Rectal smooth muscle tissue (tissue), 1 donor: ENCODE measurements around the gene ASB3.
"Not testable (repeated sequence)": the region's sequence is repeated elsewhere in the genome, so short reads cannot be mapped to it uniquely, and the experiment has no call there.

ENCODE experiments used
- H3K27ac ChIP-seq: one replicate; pipeline ENCODE4 v1.7.0; 2013; ENCODE audit warnings: low read depth, low read length, inconsistent platforms
- H3K27me3 ChIP-seq: one replicate; pipeline ENCODE4 v1.7.0; 2013; ENCODE audit warnings: low read length; ENCODE audit not compliant: control insufficient read depth, insufficient read depth
- H3K36me3 ChIP-seq: one replicate; pipeline ENCODE4 v1.7.0; 2013; ENCODE audit warnings: low read length; ENCODE audit not compliant: control insufficient read depth, insufficient read depth
- H3K4me1 ChIP-seq: one replicate; pipeline ENCODE4 v1.7.0; 2013; ENCODE audit warnings: low read length; ENCODE audit not compliant: control insufficient read depth, insufficient read depth
- H3K4me3 ChIP-seq: one replicate; pipeline ENCODE4 v1.7.0; 2013; ENCODE audit warnings: low read length
- H3K9ac ChIP-seq: one replicate; pipeline ENCODE4 v1.7.0; 2013; ENCODE audit warnings: low read length

The ASB3 gene, protein sequence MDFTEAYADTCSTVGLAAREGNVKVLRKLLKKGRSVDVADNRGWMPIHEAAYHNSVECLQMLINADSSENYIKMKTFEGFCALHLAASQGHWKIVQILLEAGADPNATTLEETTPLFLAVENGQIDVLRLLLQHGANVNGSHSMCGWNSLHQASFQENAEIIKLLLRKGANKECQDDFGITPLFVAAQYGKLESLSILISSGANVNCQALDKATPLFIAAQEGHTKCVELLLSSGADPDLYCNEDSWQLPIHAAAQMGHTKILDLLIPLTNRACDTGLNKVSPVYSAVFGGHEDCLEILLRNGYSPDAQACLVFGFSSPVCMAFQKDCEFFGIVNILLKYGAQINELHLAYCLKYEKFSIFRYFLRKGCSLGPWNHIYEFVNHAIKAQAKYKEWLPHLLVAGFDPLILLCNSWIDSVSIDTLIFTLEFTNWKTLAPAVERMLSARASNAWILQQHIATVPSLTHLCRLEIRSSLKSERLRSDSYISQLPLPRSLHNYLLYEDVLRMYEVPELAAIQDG

DNA sequence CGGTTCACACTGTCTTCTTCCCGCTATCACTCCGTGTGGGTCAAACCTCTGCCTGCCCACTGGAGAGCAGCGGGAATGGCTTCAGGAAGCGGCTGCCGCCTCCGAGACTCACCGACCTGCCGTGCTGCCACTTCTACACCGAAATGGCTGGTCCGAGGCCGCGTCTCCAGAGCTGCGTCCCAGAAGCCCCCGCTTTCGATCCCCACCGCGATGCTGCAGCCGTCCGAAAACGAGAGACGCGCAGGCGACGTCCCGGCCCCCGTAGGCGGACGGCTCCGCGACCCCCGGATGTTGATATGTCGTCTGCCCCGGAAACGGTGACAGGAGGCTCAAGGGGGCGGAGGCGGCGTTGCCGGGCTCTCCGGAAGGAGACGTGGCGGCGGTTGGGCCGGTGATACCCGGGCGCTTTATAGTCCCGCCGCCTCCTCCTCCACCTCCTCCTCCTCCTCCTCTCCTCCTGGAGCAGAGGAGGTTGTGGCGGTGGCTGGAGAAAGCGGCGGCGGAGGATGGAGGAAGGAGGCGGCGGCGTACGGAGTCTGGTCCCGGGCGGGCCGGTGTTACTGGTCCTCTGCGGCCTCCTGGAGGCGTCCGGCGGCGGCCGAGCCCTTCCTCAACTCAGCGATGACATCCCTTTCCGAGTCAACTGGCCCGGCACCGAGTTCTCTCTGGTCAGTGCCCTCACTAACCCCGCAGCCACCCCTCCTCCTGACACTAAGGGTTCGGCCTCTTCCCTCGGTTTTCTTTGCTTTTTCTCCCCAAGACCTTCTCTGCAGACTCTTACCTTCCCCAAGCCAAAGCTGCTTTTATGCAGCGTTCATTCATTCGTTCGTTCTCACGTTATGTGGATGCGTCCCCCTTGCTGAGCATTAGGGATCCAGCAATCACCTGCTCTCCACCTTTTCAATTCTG is at the start of gene ASB3, which contains the start of gene ERLEC1:
Gene ASB3, minus strand, starts transcription at position 249 of the 909 bp plus-strand sequence. CDS start 21,381 bp downstream, outside the sequence.
Gene ERLEC1, plus strand, starts transcription at position 340 of the 909 bp plus-strand sequence. Its CDS starts 167 bp downstream, at position 507.
- H3K4me1 ChIP-seq, result peaks cover 17% of the 10 kb centered on the region
- no peaks in the 10 kb centered on the region for H3K27me3 ChIP-seq
- no peaks in the 10 kb centered on the region for H3K36me3 ChIP-seq
- peak within 1 kb of the TSS; percentile 75 for H3K27ac ChIP-seq
- H3K4me3 ChIP-seq, result peak within 1 kb of the TSS; percentile 94
- H3K9ac ChIP-seq, result peak within 1 kb of the TSS; percentile 63

DNA sequence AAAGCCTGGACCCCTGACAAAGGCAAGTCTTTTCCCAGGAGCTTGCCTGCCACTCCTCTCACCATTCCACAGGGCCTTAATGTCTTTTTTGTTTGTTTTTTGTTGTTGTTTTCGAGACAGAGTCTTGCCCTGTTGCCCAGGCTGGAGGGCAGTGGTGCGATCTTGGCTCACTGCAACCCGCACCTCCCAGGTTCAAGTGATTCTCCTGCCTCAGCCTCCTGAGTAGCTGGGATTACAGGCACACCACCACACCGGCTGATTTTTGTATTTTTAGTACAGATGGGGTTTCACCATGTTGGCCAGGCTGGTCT is 43.2 kb upstream of the ASB3 start:
- H3K36me3 ChIP-seq, H3K27ac ChIP-seq, H3K9ac ChIP-seq, H3K27me3 ChIP-seq, H3K4me3 ChIP-seq, H3K4me1 ChIP-seq: not testable (repeated sequence)

DNA sequence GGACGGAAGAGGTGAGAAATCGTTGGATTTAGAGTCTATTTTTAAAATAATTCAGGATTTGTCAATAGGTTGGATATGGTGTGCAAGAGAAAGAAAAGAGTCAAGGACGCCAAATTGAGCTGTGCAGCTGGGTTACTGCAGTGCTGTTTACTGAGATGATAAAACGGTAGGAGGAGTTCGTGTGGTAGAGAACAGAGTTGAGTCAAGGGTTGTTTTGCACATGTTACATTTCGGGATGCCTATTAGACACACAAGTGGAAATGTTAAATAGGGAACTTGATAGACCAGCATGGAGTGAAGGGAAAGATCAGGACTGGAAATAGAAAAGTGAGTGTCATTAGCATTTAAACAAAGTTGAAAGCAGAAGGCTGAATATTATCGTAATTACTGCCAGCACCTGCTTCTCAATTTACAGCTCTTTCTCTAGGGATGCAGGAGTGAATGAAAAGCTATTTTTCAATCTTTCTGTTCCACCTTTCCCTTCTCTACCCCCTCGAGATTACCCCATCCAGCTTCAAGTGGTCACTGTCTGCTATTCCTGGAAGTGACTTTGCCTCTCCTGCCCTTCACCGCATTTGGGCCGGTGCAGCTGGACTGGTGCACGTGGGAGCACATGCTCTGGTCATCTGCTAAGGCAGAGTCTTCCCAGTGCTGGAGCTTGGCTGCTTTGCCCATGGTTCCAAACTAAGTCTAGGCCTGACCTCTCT is 42.7 kb upstream of the ASB3 start:
- no peaks in the 10 kb centered on the region for H3K27me3 ChIP-seq
- H3K27ac ChIP-seq, result no peak overlapping the region
- H3K36me3 ChIP-seq, result no peaks in the 10 kb centered on the region
- no peak overlapping the region for H3K4me3 ChIP-seq
- no peaks in the 10 kb centered on the region for H3K4me1 ChIP-seq
- no peak overlapping the region for H3K9ac ChIP-seq

DNA sequence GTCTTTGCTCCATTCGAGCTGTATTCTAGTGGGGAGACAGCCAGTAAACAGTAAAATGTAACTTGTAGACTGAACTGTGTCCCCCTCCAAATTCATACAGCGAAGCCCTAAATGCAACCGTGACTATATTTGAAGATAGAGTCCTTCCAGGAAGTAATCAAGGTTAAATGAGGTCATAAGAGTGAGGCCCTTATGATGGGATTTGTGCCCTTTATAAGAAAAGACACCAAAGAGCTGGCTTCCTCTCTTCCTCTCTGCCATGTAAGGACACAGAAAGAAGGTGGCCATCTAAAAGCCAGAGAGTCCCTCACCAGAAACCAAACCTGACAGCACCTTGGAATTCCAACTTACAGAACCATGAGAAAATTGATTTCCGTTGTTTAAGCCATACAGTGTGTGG is 41.6 kb upstream of the ASB3 start:
- no peaks in the 10 kb centered on the region for H3K4me1 ChIP-seq
- no peak overlapping the region for H3K4me3 ChIP-seq
- no peak overlapping the region for H3K9ac ChIP-seq
- H3K27ac ChIP-seq, result no peak overlapping the region
- H3K27me3 ChIP-seq, result no peaks in the 10 kb centered on the region
- H3K36me3 ChIP-seq, result no peaks in the 10 kb centered on the region

DNA sequence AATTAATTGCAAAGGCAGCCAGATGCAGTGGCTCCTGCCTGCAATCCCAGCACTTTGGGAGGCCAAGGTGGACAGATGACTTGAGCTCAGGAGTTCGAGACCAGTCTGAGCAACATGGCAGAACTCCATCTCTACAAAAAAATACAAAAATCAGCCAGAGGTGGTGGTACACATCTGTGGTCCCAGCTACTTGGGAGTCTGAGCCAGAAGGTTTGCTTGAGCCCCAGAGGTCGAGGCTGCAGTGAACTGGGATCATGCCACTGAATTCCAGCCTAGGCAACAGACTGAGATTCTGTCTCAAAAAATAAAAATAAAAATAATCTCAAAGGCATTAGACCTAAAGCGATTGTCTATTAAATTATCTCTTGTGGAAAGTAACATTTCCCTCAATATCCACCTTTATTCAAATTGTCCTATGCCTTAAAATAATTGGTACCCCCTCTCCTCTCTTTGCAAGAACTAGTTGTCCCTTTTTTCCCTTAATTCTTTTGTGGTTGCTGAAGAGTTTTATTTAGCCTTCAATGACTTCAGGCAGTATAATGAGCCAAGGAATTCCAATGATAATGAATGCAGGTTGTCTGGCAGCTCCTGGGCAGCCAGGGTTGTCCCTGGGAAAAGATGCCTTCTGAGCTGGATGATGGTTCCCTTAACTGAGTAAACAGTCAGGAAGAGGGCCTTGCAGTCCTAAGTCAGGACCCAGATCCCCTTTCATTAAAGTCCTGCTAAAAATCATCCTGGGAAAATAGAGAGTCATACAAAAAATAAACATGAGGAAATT is 40.8 kb upstream of the ASB3 start:
- Histone ChIP-seq H3K36me3 (no peaks in the 10 kb centered on the region), H3K4me1 (no peaks in the 10 kb centered on the region), H3K27ac (no peak overlapping the region), H3K27me3 (no peaks in the 10 kb centered on the region), H3K9ac (no peak overlapping the region), H3K4me3 (no peak overlapping the region)

DNA sequence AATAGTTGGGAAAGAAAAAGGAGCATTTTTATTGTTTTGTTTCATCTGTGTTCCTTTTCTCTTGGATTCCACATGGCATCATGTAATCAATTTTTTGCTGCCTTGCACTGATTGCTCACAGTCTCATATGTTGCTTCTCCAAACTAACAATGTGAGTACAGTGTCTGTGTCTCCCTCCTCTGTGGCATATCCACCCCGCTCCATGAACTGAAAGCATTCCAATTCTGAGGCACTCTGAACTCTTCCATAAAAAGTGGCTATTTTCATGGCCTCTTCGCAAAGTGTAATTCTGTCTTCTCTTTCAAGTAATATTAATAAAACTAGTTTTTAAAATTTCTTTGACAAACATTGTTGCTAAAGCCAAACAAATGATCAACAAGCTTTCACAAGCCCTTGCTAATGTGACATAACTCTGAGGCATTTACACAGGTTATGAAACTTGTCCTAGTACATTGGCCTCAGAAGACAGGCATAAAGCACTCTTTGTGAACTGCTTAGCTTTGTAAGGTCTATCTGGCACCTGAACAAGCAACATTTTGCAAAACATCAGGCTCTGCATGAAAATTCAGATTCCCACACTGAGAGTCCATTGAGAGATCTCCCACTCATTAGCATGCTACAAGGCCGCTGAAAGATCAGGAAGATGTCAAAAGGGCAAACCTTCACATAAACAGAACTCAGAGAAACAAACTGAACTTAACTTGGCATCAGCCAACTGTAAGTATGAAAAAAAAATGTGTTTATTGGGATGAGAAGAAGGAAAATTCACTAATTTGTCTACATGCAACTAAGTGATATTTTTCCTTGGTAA is 40.0 kb upstream of the ASB3 start:
- Histone ChIP-seq H3K4me1 (no peaks in the 10 kb centered on the region), H3K27ac (no peak overlapping the region), H3K36me3 (no peaks in the 10 kb centered on the region), H3K4me3 (no peak overlapping the region), H3K27me3 (no peaks in the 10 kb centered on the region), H3K9ac (no peak overlapping the region)

DNA sequence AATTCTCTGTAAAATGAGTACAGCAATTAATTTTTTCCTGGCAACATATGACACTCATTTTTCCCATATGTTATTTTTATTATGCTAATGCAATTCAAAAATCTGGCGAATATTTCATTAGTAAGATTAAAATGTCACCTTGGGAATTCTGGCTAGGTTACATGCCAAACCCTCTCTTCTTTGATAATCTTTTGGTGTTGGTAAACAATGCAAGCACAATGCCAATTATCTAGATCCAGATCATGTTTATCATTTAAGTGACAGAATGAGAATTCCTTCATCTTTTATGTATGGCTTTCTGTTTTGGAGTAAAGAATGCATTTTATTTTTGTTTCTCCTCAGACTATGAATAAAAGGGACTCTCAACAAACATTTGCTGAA is 39.3 kb upstream of the ASB3 start:
- no peaks in the 10 kb centered on the region for H3K27me3 ChIP-seq
- no peak overlapping the region for H3K27ac ChIP-seq
- no peak overlapping the region for H3K9ac ChIP-seq
- H3K4me3 ChIP-seq, result no peak overlapping the region
- no peaks in the 10 kb centered on the region for H3K4me1 ChIP-seq
- H3K36me3 ChIP-seq, result no peaks in the 10 kb centered on the region

DNA sequence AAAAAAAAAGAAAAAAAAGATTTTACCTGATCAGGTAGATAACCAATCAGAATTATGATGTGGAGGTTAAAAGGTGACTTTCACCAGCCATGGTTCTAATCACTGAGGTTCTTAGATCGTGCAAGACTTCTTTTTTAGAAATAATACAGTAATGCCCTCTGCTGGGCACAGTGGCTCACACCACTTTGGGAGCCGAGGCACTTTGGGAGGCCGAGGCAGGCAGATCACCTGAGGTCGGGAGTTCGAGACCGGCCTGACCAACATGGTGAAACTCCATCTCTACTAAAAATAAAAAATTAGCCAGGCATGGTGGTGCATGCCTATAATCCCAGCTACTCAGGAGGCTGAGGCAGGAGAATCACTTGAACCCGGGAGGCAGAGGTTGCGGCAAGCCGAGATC is 36.9 kb upstream of the ASB3 start:
- not testable (repeated sequence) for H3K27ac ChIP-seq, H3K4me1 ChIP-seq, H3K9ac ChIP-seq, H3K27me3 ChIP-seq, H3K4me3 ChIP-seq, H3K36me3 ChIP-seq

DNA sequence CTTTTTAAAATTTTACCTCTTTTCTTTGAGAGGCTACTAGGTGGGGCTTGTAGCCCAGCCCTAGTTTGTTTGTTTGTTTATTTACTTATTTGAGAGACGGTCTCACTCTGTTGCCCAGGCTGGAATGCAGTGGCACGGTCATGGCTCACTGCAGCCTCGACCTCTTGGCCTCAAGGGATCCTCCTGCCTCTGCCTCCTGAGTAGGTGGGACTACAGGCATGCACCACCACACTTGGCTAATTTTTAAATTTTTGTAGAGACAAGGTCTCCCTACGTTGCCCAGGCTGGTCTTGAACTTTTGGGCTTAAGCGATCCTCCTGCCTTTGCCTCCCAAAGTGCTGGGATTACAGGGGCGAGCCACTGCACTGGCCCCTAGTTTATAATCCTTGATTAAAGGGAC is 35.1 kb upstream of the ASB3 start:
- no peak overlapping the region for H3K27ac ChIP-seq
- no peak overlapping the region for H3K4me3 ChIP-seq
- H3K36me3 ChIP-seq, result peaks cover 9% of the 10 kb centered on the region
- no peak overlapping the region for H3K9ac ChIP-seq
- no peaks in the 10 kb centered on the region for H3K27me3 ChIP-seq
- H3K4me1 ChIP-seq, result no peaks in the 10 kb centered on the region

DNA sequence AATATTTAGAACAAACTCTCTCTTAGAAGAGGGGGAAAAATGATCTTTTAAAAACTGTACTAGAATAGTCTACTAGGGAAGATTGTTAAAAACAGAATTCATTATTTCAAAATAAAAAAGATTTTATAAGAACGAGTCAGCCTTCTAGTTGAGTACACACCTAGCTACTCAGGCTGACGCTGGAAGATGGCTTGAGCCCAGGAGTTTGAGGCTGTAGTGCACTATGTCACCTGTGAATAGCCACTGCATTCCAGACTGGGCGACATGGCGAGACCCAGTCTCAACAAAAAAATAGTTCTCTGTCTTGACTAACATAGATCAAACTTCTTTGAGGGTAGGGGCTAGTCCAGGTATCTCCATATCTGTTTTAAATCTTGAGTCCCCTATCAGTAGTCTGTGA is 34.0 kb upstream of the ASB3 start:
- no peaks in the 10 kb centered on the region for H3K27me3 ChIP-seq
- H3K4me3 ChIP-seq, result no peak overlapping the region
- peaks cover 9% of the 10 kb centered on the region for H3K36me3 ChIP-seq
- no peak overlapping the region for H3K9ac ChIP-seq
- H3K4me1 ChIP-seq, result no peaks in the 10 kb centered on the region
- no peak overlapping the region for H3K27ac ChIP-seq

DNA sequence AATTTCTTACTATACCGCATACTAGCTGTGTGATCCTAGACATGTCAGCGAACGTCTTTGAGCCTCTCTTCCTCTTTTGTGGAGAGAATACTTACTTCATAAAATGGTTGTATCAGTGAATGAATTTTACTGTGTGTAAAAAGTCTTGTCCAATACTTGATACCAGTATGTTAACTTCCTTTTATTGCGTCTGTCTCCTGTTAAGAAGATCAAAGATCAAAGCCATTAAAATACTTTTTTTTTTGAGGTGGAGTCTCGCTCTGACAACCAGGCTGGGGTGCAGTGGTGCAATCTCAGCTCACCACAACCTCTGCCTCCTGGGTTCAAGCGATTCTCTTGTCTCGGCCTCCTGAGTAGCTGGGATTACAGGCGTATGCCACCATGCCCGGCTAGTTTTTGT is 33.3 kb upstream of the ASB3 start:
- Histone ChIP-seq H3K9ac (no peak overlapping the region), H3K36me3 (peaks cover 9% of the 10 kb centered on the region), H3K4me3 (no peak overlapping the region), H3K27ac (no peak overlapping the region), H3K4me1 (no peaks in the 10 kb centered on the region), H3K27me3 (no peaks in the 10 kb centered on the region)
